Mucosa of rectum (tissue), 2 donors: ENCODE measurements around the gene DNAJC18.

Experiments
- H3K27ac ChIP-seq, 2 donors: one replicate each; pipeline ENCODE4 v1.7.0; 2013; ENCODE audit warnings: inconsistent platforms in 2 of 2, low read depth in 2 of 2, low read length in 2 of 2
- H3K27me3 ChIP-seq, 2 donors: one replicate each; pipeline ENCODE4 v1.7.0; 2013; ENCODE audit warnings: low read length in 2 of 2; ENCODE audit not compliant: control insufficient read depth in 2 of 2, insufficient read depth in 2 of 2
- H3K36me3 ChIP-seq, 2 donors: one replicate each; pipeline ENCODE4 v1.7.0; 2013; ENCODE audit warnings: low read length in 2 of 2; ENCODE audit not compliant: control insufficient read depth in 2 of 2, insufficient read depth in 2 of 2
- H3K4me1 ChIP-seq, 2 donors: one replicate each; pipeline ENCODE4 v1.7.0; 2013; ENCODE audit warnings: low read length in 2 of 2, mild to moderate bottlenecking in 1 of 2; ENCODE audit not compliant: control insufficient read depth in 2 of 2, insufficient read depth in 2 of 2
- H3K4me3 ChIP-seq, 2 donors: one replicate each; pipeline ENCODE4 v1.7.0; 2013; ENCODE audit warnings: low read length in 2 of 2
- H3K9ac ChIP-seq, 2 donors: one replicate each; pipeline ENCODE4 v1.7.0; 2013; ENCODE audit warnings: low read length in 2 of 2, low read depth in 1 of 2, mild to moderate bottlenecking in 1 of 2
- H3K9me3 ChIP-seq, 2 donors: one replicate each; pipeline ENCODE4 v1.7.0; 2013; ENCODE audit warnings: low read length in 2 of 2; ENCODE audit not compliant: control insufficient read depth in 2 of 2
- donor health status: healthy.
- donor health status: Normal muscosa, but diverticular disease.

DNAJC18 gene

GRCh38 chr5:139475865-139476617, 36.7 kb upstream of the DNAJC18 start:
- peak overlapping the region; percentile 43 to 49 for H3K27ac ChIP-seq
- H3K4me3 ChIP-seq, result no peak overlapping the region
- H3K36me3 ChIP-seq, result peaks cover 7 to 20% of the 10 kb centered on the region in 2 donors
- peaks cover 29 to 33% of the 10 kb centered on the region in 2 donors for H3K4me1 ChIP-seq
- H3K9me3 ChIP-seq, result no peaks in the 10 kb centered on the region
- H3K9ac ChIP-seq, result no peak overlapping the region
- no peaks in the 10 kb centered on the region for H3K27me3 ChIP-seq

DNA sequence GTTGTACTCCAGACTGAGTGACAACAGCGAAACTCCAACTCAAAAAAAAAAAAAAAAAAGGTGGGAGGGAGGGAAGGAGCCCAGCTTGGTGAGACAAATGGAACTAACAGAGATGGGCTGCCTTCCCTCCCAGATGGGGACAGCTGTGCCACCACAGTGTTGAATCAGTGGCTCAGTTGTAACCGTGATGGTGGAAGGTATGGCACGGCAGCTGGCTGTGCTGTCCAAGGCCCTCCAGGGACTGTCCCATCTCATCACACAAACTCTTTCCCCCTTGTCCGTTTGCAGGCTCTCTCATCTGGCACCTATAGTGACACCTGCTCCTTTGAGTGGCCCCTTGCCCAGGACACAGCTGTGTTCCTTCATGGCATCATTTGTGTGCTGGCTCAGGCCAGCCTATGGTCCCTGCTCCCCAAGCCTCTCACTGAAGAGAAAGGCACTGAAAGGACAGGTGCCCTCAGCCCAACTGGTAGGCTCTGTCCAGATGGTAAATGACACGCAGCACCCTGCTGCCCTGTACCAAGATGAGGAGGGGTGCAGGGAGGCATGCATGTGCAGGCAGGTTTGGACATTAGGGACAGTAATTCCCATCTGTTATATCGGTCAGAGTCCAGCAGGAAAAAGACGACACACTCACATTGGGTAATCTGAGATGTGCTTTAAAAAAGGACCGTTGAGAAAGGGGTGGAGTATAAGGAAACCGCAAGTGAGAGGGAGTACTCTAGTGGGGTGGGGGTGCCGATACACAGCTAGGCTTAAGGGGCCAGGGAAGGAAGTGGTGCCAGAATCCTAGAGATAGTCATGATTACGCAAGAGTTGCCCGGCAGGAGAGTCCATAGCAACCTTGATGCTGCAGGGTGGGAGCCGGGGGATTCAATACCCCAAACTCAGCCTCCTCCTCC, 35.8 kb upstream of the DNAJC18 start:
- peaks cover 7 to 20% of the 10 kb centered on the region in 2 donors for H3K36me3 ChIP-seq
- H3K9me3 ChIP-seq, result no peaks in the 10 kb centered on the region
- H3K27me3 ChIP-seq, result no peaks in the 10 kb centered on the region
- no peak overlapping the region for H3K4me3 ChIP-seq
- H3K4me1 ChIP-seq, result peaks cover 29% of the 10 kb centered on the region in 2 donors
- H3K27ac ChIP-seq, result peak overlapping the region; percentile 43 to 49
- peak overlapping the region; percentile 11 to 32 for H3K9ac ChIP-seq

DNA sequence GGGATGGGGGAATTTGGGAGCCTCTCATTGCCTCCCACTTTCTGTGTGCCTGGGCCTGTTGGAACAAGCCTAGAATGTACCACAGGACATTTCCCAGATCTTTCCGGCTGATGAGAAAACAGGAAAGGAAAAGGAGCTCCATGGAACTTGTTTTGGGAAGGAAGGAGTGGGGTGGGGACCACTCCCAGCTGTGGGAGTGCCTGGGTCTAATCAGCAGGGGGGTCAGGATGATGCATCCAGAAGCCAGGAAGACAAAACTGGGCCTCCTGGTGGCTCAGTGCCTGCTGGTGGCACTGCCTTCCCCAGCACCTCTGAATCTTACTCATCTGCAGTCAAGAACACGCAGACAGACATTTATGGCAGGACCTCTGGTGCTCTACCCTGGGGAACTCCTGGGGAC, 34.2 kb upstream of the DNAJC18 start:
- no peak overlapping the region for H3K27ac ChIP-seq
- H3K36me3 ChIP-seq, result peaks cover 7 to 20% of the 10 kb centered on the region in 2 donors
- no peaks in the 10 kb centered on the region for H3K9me3 ChIP-seq
- H3K27me3 ChIP-seq, result peaks cover 0 to 2% of the 10 kb centered on the region in 2 donors
- H3K9ac ChIP-seq, result no peak overlapping the region
- no peak overlapping the region for H3K4me3 ChIP-seq
- peaks cover 29% of the 10 kb centered on the region in 2 donors for H3K4me1 ChIP-seq

GRCh38 chr5:139473105-139473504, 33.8 kb upstream of the DNAJC18 start:
- Histone ChIP-seq H3K9ac (no peak overlapping the region), H3K4me1 (peaks cover 29% of the 10 kb centered on the region in 2 donors), H3K27ac (no peak overlapping the region)

DNA sequence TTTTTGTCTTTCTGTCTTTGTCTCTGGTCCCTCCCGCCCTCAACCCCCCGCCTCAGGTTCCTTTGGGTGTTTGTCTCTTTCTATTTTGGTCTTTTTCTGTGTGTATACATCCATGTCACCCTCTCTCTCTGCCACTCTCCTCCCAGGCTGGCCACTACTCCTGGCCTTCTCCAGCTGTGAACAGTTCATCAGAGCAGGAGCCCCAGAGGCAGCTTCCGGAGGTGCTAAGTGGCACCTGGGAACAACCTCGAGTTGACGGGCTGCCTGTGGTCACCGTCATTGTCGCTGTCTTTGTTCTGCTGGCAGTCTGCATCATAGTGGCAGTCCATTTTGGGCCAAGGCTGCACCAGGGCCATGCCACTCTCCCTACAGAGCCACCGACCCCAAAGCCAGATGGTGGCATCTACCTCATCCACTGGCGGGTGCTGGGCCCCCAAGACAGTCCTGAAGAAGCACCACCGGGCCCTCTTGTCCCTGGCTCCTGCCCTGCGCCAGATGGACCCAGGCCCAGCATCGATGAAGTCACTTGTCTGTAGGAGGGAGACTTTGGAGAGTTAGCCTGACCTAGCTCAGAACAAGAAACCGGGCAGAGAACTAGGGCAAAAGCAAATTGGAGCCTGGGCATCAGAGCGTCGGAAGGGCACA, 33.2 kb upstream of the DNAJC18 start:
- H3K9me3 ChIP-seq, result no peaks in the 10 kb centered on the region
- H3K9ac ChIP-seq, result peak overlapping the region in 1 of 2 donors; percentile 82
- H3K36me3 ChIP-seq, result peaks cover 0 to 9% of the 10 kb centered on the region in 2 donors
- H3K4me1 ChIP-seq, result peaks cover 29% of the 10 kb centered on the region in 2 donors
- peaks cover 0 to 2% of the 10 kb centered on the region in 2 donors for H3K27me3 ChIP-seq
- no peak overlapping the region for H3K4me3 ChIP-seq
- H3K27ac ChIP-seq, result no peak overlapping the region

More at GRCh38 chr5:139473105-139473504, 33.8 kb upstream of the DNAJC18 start:
- H3K4me3 ChIP-seq, result no peak overlapping the region
- peaks cover 0 to 2% of the 10 kb centered on the region in 2 donors for H3K27me3 ChIP-seq
- H3K9me3 ChIP-seq, result no peaks in the 10 kb centered on the region
- H3K36me3 ChIP-seq, result peaks cover 5 to 15% of the 10 kb centered on the region in 2 donors

DNA sequence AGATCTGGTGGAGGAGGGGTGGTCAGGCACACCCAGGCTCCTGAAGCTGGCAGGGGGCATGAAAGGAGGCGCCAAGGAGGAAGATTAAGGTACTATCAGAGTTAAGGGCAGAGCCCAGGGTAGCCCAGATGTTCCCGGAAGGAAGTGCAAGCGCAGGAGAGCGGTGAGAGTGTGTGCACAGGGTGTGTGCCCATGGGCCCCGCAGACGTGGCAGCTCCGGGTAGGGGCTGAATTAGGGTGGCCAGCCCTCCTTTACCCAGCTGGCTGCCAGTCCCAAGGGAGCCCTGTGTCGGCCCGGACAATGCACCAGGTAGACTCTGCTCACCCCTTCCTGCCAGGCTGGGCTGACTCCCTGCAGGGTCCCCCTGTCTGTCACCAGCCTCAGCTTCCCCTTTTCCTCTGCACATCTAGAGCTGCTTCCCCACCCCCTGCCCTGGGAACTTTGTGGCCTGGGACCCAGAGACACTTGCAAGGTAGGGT, 31.5 kb upstream of the DNAJC18 start, which contains the start of gene SMIM33:
Gene SMIM33 (plus strand): TSS at position 184 of the 480 bp plus-strand sequence. CDS start 118 bp downstream, at position 302.
- peaks cover 0 to under 1% of the 10 kb centered on the region in 2 donors for H3K36me3 ChIP-seq
- peak within 1 kb of the TSS; percentile 68 to 82 for H3K9ac ChIP-seq
- no peaks in the 10 kb centered on the region for H3K9me3 ChIP-seq
- peaks cover 26% of the 10 kb centered on the region in 2 donors for H3K4me1 ChIP-seq
- peak within 1 kb of the TSS; percentile 72 to 73 for H3K4me3 ChIP-seq
- peak within 1 kb of the TSS; percentile 80 to 86 for H3K27ac ChIP-seq
- H3K27me3 ChIP-seq, result peaks cover 0 to 2% of the 10 kb centered on the region in 2 donors

- H3K4me1 ChIP-seq, result peaks cover 12 to 15% of the 10 kb centered on the region in 2 donors
- no peaks in the 10 kb centered on the region for H3K9me3 ChIP-seq
- no peak overlapping the region for H3K4me3 ChIP-seq
- no peaks in the 10 kb centered on the region for H3K36me3 ChIP-seq
- H3K9ac ChIP-seq, result no peak overlapping the region
- peaks cover 0 to 2% of the 10 kb centered on the region in 2 donors for H3K27me3 ChIP-seq
- no peak overlapping the region for H3K27ac ChIP-seq
Observed at GRCh38 chr5:139468421-139468931, 29.2 kb upstream of the DNAJC18 start.

DNA sequence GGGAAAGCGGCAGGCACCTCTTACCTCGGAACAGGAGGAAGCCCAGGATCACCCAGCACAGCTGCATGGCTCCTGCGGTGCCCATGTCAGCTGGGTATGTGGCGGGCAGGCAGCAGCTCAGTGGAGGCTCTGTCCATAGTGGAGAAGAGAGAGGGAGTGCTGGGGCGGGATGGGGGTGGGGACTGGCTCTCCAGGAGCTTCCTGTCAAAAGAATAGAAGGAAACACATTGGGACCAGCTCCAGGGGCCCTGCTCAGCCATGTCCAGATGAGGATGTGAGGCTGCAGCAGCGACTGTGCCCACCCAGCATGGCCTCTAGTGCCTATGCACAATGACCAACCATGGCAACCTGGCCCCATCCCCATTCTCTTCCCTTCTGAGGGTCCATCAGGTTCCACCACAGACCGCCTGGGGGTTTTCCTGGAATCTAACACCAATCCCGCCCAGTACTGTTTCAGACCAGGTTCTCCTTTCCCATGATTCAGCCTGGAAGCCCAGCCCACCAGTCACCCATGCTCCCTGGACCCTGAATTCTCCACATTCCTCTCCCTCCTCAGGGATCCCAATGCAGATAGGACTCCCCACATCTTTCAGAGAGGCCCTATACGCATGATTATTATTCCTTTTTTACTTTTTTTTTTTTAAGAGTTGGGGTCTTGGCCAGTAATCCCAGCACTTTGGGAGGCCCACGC, 23.4 kb upstream of the DNAJC18 start, which contains the start of gene ECSCR:
Gene ECSCR (minus strand): TSS at position 158 of the 691 bp plus-strand sequence. CDS start 73 bp downstream, at position 85.
- Histone ChIP-seq H3K27me3 (no peaks in the 10 kb centered on the region), H3K27ac (peak within 1 kb of the TSS in 1 of 2 donors; percentile 39), H3K9ac (no peak within 1 kb of the TSS), H3K9me3 (no peaks in the 10 kb centered on the region), H3K36me3 (no peaks in the 10 kb centered on the region), H3K4me1 (peaks cover 10 to 13% of the 10 kb centered on the region in 2 donors), H3K4me3 (peak within 1 kb of the TSS; percentile 14 to 33)

- Histone ChIP-seq H3K36me3 (no peaks in the 10 kb centered on the region), H3K9ac (no peak overlapping the region), H3K4me1 (peaks cover 10 to 13% of the 10 kb centered on the region in 2 donors), H3K9me3 (no peaks in the 10 kb centered on the region), H3K4me3 (peak overlapping the region; percentile 14 to 23), H3K27ac (peak overlapping the region in 1 of 2 donors; percentile 39), H3K27me3 (no peaks in the 10 kb centered on the region)
Observed at GRCh38 chr5:139461698-139462097, 22.4 kb upstream of the DNAJC18 start.
